PC-9 (cell line): ENCODE measurements around the gene HIPK4.

Experiments used
- CTCF ChIP-seq: fragments of 200-600 bp; sonication (generic); conservative IDR thresholded peaks from 2 replicates; pipeline ENCODE4 v1.6.1; 2017; ENCODE audit warnings: mixed run types, antibody characterized with exemption, mild to moderate bottlenecking, moderate library complexity
- EZH2 ChIP-seq: fragments of 200-600 bp; sonication (generic); IDR thresholded peaks from 2 replicates; pipeline ENCODE4 v1.8.0; 2017; ENCODE audit warnings: antibody characterized with exemption, low read depth

GRCh38 chr19:40387155-40387554 is 2.8 kb downstream of the HIPK4 start:
- TF ChIP-seq CTCF, result no peak
- TF ChIP-seq EZH2, result no peak
